Endothelial cell (in vitro differentiated cells): ENCODE data around the gene PWP1. TPM values are rescaled to one million over a fixed set of nuclear protein-coding genes. Genes with fewer than 3 reads are reported as not detected.
A peak's percentile ranks its signal among the peaks of the same experiment; 100 is the strongest.
"Not testable (repeated sequence)": the region's sequence is repeated elsewhere in the genome, so short reads cannot be mapped to it uniquely, and the experiment has no call there.

Experiments used
- DNase-seq: peaks from one replicate; pipeline ENCODE4 v3.0.0; 2021; ENCODE audit warnings: low spot score
- H3K27ac Mint-ChIP-seq: one replicate; pipeline ENCODE4 v1.8.0; 2021; ENCODE audit warnings: mixed read lengths, inconsistent platforms; ENCODE audit not compliant: unreplicated experiment
- H3K27me3 Mint-ChIP-seq: one replicate; pipeline ENCODE4 v1.8.0; 2021; ENCODE audit warnings: mild to moderate bottlenecking, moderate library complexity, mixed read lengths, inconsistent platforms; ENCODE audit not compliant: unreplicated experiment
- H3K36me3 Mint-ChIP-seq: one replicate; pipeline ENCODE4 v1.8.0; 2021; ENCODE audit warnings: mild to moderate bottlenecking, low read depth, mixed read lengths, inconsistent platforms; ENCODE audit not compliant: unreplicated experiment
- H3K4me1 Mint-ChIP-seq: one replicate; pipeline ENCODE4 v1.8.0; 2021; ENCODE audit warnings: mild to moderate bottlenecking, mixed read lengths, inconsistent platforms; ENCODE audit not compliant: unreplicated experiment
- H3K4me3 Mint-ChIP-seq: one replicate; pipeline ENCODE4 v1.8.0; 2021; ENCODE audit warnings: mild to moderate bottlenecking, mixed read lengths, inconsistent platforms; ENCODE audit not compliant: unreplicated experiment
- H3K9me3 Mint-ChIP-seq: one replicate; pipeline ENCODE4 v1.8.0; 2021; ENCODE audit warnings: mixed read lengths, inconsistent platforms; ENCODE audit not compliant: unreplicated experiment
- CTCF ChIP-seq: fragments of 200-600 bp; sonication (generic); IDR thresholded peaks from one replicate; pipeline ENCODE4 v1.5.0; 2021; ENCODE audit warnings: antibody characterized with exemption; ENCODE audit not compliant: unreplicated experiment
- total RNA-seq: library from RNA; stranded (reverse); fragmentation: NEBNext Ultra II Directional; extraction: Animal tissue kit (Norgen Biotek cat#: 25700); gene quantifications from one replicate; pipeline ENCODE4 v1.2.1, GENCODE V29; 2021; ENCODE audit not compliant: unreplicated experiment

The PWP1 gene
- total RNA-seq, 1 donor from 2014 or later = 49.3 TPM

- Mint-ChIP-seq H3K4me1 (no peaks in the 10 kb centered on the region), H3K27ac (no peak overlapping the region), H3K4me3 (no peak overlapping the region), H3K36me3 (peaks cover 12% of the 10 kb centered on the region), H3K9me3 (no peaks in the 10 kb centered on the region), H3K27me3 (no peaks in the 10 kb centered on the region)
- TF ChIP-seq CTCF = no peak
- no peak for DNase-seq
Observed at GRCh38 chr12:107715780-107716179, 30.2 kb downstream of the PWP1 start.

- Mint-ChIP-seq H3K4me1 (no peaks in the 10 kb centered on the region), H3K27ac (no peak overlapping the region), H3K27me3 (no peaks in the 10 kb centered on the region), H3K4me3 (no peak overlapping the region), H3K9me3 (no peaks in the 10 kb centered on the region), H3K36me3 (peaks cover 9% of the 10 kb centered on the region)
- TF ChIP-seq CTCF = no peak
- DNase-seq = no peak
Observed at GRCh38 chr12:107718606-107719005, 33.0 kb downstream of the PWP1 start.

- H3K27ac Mint-ChIP-seq, H3K9me3 Mint-ChIP-seq, H3K27me3 Mint-ChIP-seq, DNase-seq, H3K36me3 Mint-ChIP-seq, H3K4me3 Mint-ChIP-seq: not testable (repeated sequence)
- H3K4me1 Mint-ChIP-seq = peaks cover 23% of the 10 kb centered on the region
Observed at GRCh38 chr12:107727327-107727726, 41.7 kb downstream of the PWP1 start.

GRCh38 chr12:107727742-107728141, 42.1 kb downstream of the PWP1 start:
- peaks cover 27% of the 10 kb centered on the region for H3K4me1 Mint-ChIP-seq
- not testable (repeated sequence) for H3K9me3 Mint-ChIP-seq, DNase-seq, H3K36me3 Mint-ChIP-seq, H3K27ac Mint-ChIP-seq, H3K4me3 Mint-ChIP-seq, H3K27me3 Mint-ChIP-seq

- no peak for TF ChIP-seq CTCF
- Mint-ChIP-seq H3K36me3 (peaks cover 21% of the 10 kb centered on the region), H3K9me3 (no peaks in the 10 kb centered on the region), H3K4me3 (no peak overlapping the region), H3K27ac (no peak overlapping the region), H3K27me3 (no peaks in the 10 kb centered on the region), H3K4me1 (peaks cover 36% of the 10 kb centered on the region)
- no peak for DNase-seq
Observed at GRCh38 chr12:107730618-107731341, 45.2 kb downstream of the PWP1 start.

- Mint-ChIP-seq H3K4me1 (peaks cover 36% of the 10 kb centered on the region), H3K27me3 (no peaks in the 10 kb centered on the region), H3K9me3 (no peaks in the 10 kb centered on the region), H3K36me3 (peaks cover 25% of the 10 kb centered on the region), H3K27ac (peak overlapping the region; percentile 70), H3K4me3 (no peak overlapping the region)
- TF ChIP-seq CTCF = no peak
- DNase-seq = no peak
Observed at GRCh38 chr12:107731366-107731765, 45.8 kb downstream of the PWP1 start.
